ENCODE results near the gene LIME1.
A peak's percentile ranks its signal among the peaks of the same experiment; 100 is the strongest.

DNA sequence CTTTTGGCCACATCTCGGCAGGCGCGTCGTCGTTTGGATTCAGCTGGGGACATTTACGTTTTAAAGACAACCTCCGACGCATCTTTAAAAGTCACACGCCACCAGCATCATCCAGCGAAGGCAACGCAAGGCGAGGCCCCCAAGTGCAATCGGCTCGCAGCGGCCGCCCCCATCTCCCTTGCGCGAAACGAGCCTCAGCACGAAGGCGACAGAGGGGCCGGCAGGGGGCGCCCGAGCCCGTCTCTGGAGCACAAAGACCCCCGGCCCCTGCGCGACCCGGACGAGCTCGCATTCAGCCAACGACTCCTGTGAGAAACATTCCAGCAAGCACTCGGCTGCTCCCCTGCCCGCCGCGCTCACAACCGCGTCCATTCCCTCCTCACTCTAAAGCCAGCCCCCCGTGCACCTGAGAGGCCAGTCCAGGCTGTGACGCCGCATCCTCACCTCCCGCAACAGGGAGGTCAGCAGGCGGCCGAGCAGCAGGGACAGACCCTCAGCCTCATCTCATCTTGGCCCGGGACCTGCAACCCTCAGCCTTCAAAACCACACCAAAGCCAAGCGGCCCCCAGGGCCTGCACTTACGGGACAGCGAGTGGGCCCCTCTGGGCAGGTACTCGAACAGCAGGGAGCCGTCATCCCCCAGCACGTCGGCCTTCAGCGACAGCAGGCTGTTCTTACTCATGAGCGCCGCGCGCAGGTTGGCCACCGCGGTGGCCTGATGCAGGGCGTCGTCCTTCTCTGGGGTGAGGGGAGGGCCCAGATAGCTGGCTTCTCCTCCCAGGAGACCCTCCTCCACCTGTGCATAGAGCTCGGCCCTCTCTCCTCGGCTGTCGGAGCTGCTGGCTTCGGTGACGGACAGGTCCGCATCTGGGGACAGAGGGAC, 38.9 kb downstream of the LIME1 start:
- TF ChIP-seq, protein P1, sequence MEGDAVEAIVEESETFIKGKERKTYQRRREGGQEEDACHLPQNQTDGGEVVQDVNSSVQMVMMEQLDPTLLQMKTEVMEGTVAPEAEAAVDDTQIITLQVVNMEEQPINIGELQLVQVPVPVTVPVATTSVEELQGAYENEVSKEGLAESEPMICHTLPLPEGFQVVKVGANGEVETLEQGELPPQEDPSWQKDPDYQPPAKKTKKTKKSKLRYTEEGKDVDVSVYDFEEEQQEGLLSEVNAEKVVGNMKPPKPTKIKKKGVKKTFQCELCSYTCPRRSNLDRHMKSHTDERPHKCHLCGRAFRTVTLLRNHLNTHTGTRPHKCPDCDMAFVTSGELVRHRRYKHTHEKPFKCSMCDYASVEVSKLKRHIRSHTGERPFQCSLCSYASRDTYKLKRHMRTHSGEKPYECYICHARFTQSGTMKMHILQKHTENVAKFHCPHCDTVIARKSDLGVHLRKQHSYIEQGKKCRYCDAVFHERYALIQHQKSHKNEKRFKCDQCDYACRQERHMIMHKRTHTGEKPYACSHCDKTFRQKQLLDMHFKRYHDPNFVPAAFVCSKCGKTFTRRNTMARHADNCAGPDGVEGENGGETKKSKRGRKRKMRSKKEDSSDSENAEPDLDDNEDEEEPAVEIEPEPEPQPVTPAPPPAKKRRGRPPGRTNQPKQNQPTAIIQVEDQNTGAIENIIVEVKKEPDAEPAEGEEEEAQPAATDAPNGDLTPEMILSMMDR (IDR thresholded peaks at IDR 0.05): peak; percentile 30 to 51 (median 36)
- no peak for TF ChIP-seq POLR2A (IDR thresholded peaks at IDR 0.05)
